SK-N-SH (cell line): Measurements from ENCODE around the gene CDKN2D.
"Not testable (repeated sequence)": the region's sequence is repeated elsewhere in the genome, so short reads cannot be mapped to it uniquely, and the experiment has no call there.

ENCODE experiments used
- CTCF ChIP-seq: fragments of 200-600 bp; sonication (generic); IDR thresholded peaks from 2 replicates; pipeline ENCODE4 v1.6.1; 2017; ENCODE audit warnings: antibody characterized with exemption, mild to moderate bottlenecking, moderate library complexity
- FOXM1 ChIP-seq: IDR thresholded peaks from 2 replicates; pipeline ENCODE4 v1.4.0; 2012; ENCODE audit warnings: low read depth, mild to moderate bottlenecking
- MEF2A ChIP-seq: IDR thresholded peaks from 2 replicates; pipeline ENCODE4 v1.4.0; 2012; ENCODE audit warnings: low read depth, borderline replicate concordance
- POLR2AphosphoS5 ChIP-seq: IDR thresholded peaks from 2 replicates; pipeline ENCODE4 v1.6.1; 2012; ENCODE audit warnings: low read depth, low read length
- RXRA ChIP-seq: IDR thresholded peaks from 2 replicates; pipeline ENCODE4 v1.4.0; 2012; ENCODE audit warnings: low read depth, mild to moderate bottlenecking, borderline replicate concordance
- YY1 ChIP-seq: IDR thresholded peaks from 2 replicates; pipeline ENCODE4 v1.4.0; 2012; ENCODE audit warnings: low read depth, mild to moderate bottlenecking

GRCh38 chr19:10526887-10527286, 41.9 kb downstream of the CDKN2D start:
- TF ChIP-seq YY1, CTCF, FOXM1, MEF2A, RXRA, POLR2AphosphoS5: not testable (repeated sequence)
